ENCODE measurements around the gene SLC48A1.
A peak's percentile ranks its signal among the peaks of the same experiment; 100 is the strongest.

Gene SLC48A1

DNA sequence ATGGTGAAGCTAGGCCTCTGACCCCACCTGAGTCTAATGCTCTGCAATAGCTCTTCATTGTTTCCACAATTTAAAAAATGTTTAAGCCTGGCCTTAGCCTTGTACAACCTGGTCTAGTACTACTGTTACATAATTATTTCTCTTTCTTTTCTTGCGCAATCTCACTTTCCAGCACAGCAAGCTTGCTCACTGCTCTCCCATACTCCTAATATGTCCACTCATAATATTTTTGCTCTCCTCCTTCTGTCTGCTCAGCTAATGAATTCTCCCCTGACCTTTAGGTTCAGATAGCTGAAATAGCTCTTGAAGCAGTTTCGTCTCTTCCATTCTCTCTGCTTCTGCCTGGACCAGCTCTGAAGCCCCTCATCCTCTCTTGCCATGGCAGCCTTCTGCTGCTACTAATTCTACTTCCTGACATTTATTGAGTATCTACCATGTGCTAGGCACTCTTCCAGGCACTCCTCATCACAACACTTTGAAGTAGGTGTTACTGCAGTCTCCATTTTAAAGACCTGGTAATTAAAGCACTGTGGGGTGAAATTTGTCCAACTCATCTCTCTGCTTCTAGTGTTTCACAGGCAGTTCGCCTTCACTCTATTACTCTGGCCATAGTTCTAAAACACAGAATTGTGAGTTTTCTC lies 2.8 kb upstream of the SLC48A1 start:
- TF ChIP-seq, protein P1, sequence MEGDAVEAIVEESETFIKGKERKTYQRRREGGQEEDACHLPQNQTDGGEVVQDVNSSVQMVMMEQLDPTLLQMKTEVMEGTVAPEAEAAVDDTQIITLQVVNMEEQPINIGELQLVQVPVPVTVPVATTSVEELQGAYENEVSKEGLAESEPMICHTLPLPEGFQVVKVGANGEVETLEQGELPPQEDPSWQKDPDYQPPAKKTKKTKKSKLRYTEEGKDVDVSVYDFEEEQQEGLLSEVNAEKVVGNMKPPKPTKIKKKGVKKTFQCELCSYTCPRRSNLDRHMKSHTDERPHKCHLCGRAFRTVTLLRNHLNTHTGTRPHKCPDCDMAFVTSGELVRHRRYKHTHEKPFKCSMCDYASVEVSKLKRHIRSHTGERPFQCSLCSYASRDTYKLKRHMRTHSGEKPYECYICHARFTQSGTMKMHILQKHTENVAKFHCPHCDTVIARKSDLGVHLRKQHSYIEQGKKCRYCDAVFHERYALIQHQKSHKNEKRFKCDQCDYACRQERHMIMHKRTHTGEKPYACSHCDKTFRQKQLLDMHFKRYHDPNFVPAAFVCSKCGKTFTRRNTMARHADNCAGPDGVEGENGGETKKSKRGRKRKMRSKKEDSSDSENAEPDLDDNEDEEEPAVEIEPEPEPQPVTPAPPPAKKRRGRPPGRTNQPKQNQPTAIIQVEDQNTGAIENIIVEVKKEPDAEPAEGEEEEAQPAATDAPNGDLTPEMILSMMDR (IDR thresholded peaks at IDR 0.05; ENCODE audit: control insufficient read depth, insufficient read depth, low read depth, low read length, missing control alignments) = no peak
- no peak overlapping the region for H3K4me3 ChIP-seq (ENCODE audit: control insufficient read depth, low read depth, low read length)
- DNase-seq (ENCODE audit: low read depth) = no peak

DNA sequence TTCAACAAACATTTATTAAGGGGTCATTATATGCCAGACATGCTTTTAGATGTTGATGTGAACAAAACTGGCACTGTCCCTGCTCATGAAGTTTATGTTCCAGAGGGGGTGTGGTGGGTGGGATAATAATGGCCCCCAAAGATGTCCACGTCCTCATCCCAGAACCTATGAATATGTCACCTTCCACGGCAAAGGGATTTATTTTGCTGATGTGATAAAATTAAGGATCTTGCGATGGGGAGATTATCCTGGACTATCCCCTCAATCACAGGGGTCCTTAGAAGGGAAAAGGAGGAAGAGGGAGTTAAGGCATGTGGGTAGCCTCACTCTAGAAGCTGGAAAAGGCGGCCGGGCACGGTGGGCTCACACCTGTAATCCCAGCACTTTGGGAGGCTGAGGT lies 1.7 kb upstream of the SLC48A1 start:
- TF ChIP-seq, protein P1 (IDR thresholded peaks at IDR 0.05; ENCODE audit: control insufficient read depth, insufficient read depth, low read depth, low read length, missing control alignments) = no peak
- no peak overlapping the region for H3K4me3 ChIP-seq (ENCODE audit: control insufficient read depth, low read depth, low read length)
- DNase-seq (ENCODE audit: low read depth) = no peak

DNA sequence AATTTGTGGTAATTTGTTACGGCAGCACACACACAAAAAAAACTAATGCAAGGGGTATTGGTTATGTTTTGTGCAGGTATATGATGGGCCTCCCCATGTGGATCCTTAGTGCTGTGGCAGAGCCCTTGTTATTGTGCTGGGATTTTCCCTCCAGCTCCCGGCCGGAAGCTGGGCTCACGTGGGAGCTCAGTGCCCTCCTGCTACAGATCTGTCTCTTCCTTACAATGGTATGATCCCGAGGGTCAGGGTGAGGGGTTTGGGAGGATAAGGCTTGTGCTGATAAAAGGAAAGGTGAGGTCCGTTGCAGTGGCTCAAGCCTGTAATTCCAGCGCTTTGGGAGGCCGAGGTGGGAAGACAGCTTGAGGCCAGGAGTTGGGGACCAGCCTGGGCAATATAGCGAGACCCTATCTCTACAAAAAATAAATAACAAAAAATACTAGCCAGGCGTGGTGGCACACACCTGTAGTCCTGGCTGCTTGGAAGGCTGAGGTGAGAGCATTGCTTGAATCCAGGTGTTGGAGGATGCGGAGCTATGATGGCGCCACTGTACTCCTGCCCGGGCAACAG lies 861 bp upstream of the SLC48A1 start:
- no peak for DNase-seq (ENCODE audit: low read depth)
- TF ChIP-seq, protein P1 (IDR thresholded peaks at IDR 0.05; ENCODE audit: control insufficient read depth, insufficient read depth, low read depth, low read length, missing control alignments) = no peak
- no peak overlapping the region for H3K4me3 ChIP-seq (ENCODE audit: control insufficient read depth, low read depth, low read length)

DNA sequence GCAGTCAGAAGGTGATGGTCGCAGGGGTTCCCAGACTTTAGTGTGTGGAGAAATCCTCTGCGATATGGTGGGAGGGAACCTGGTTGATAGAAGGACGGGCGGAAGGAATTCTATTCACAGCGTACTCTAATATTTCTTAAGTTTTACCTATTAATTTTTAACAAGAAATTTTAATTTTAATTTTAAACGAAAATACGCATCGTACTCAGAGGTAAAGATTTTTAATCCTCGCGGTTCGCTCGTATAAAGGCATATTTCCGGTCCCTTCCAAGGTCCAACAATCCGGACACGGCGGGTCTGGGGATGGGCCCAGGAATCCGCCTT lies 338 bp upstream of the SLC48A1 start:
- no peak for DNase-seq (ENCODE audit: low read depth)
- TF ChIP-seq, protein P1 (IDR thresholded peaks at IDR 0.05; ENCODE audit: control insufficient read depth, insufficient read depth, low read depth, low read length, missing control alignments) = no peak
- H3K4me3 ChIP-seq (ENCODE audit: control insufficient read depth, low read depth, low read length) = peak overlapping the region; percentile 71

DNA sequence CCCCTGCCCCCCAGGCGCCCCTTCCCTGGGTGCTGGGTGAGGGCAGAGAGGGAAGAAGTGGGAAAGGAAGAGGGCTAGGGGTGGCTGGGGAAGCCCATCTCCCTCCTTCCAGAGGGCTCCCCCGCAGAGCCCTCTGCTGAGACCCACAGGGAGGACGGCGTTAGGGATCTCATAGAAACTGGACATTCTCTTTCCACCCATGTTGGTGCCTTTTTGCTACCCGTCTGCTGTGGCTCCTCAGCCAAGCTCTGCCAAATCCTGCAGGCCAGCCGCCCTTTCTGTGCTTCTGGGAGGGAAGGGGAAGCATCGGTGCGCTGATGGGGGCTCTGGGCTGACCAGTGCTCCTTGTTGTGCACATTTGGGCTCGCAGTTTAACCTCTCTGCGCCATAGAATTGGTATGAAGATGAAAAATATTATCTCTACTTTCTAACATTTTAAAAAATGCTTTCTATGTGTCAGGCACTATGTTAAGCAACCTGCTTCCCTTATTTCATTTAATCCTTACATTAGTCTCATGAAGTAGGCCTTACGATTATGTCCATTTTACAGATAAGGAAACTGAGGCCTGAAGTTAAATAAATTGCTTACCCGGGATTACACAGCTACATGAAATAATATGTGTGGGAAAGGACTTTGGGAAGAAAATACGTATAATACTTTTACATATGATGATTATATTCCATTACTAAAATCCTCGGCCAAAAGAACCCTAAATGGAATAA lies 981 bp downstream of the SLC48A1 start:
- TF ChIP-seq, protein P1 (IDR thresholded peaks at IDR 0.05; ENCODE audit: control insufficient read depth, insufficient read depth, low read depth, low read length, missing control alignments) = no peak
- no peak for DNase-seq (ENCODE audit: low read depth)
- H3K4me3 ChIP-seq (ENCODE audit: control insufficient read depth, low read depth, low read length) = peak overlapping the region; percentile 71

DNA sequence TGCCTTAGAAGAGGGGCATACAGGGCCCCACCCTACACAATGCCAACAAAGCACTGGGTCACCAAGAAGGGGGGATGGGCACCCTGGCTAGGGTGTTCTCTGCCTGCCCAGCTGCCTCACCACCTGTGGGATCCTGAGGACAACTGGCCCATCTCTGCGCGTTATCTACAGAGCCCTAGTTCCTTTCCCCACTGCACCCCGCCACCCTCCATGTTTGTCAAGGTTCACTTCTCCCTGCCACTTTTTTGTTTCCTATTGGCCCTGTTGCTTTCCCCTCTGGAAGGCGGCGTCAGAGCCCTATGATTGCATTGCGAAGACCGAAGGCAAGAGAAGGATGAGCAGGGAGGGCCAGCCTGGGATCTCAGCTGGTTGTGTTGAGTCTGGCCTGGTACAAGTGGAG lies 1.6 kb downstream of the SLC48A1 start:
- TF ChIP-seq, protein P1 (IDR thresholded peaks at IDR 0.05; ENCODE audit: control insufficient read depth, insufficient read depth, low read depth, low read length, missing control alignments) = no peak
- H3K4me3 ChIP-seq (ENCODE audit: control insufficient read depth, low read depth, low read length) = no peak overlapping the region
- no peak for DNase-seq (ENCODE audit: low read depth)
